ENCODE data around the gene PLOD1. TPM values are rescaled to one million over a fixed set of nuclear protein-coding genes. Genes with fewer than 3 reads are reported as not detected.
"Not testable (repeated sequence)": the region's sequence is repeated elsewhere in the genome, so short reads cannot be mapped to it uniquely, and the experiment has no call there.

Gene PLOD1
- polyA plus RNA-seq, result 10 to 100 TPM; 46.7 to 71.4 (median 47.0) TPM

GRCh38 chr1:11934302-11935056 is at the start of gene PLOD1:
Gene PLOD1 (plus strand): TSS chr1:11934717. CDS start chr1:11934780, 63 bp downstream.
- peak within 1 kb of the TSS; percentile 83 for H3K27ac ChIP-seq (ENCODE audit: low read depth, low read length)
- WGBS, 3 donors, result 0 to 1% (median 0%) methylated on average over 46 to 54 of the region's 55 CpGs

GRCh38 chr1:11885916-11886315 is 48.6 kb upstream of the PLOD1 start:
- no peak overlapping the region for H3K27ac ChIP-seq (ENCODE audit: low read depth, low read length)
- WGBS, 3 donors, result 66 to 75% (median 74%) methylated on average over 6 of the region's 6 CpGs

DNA sequence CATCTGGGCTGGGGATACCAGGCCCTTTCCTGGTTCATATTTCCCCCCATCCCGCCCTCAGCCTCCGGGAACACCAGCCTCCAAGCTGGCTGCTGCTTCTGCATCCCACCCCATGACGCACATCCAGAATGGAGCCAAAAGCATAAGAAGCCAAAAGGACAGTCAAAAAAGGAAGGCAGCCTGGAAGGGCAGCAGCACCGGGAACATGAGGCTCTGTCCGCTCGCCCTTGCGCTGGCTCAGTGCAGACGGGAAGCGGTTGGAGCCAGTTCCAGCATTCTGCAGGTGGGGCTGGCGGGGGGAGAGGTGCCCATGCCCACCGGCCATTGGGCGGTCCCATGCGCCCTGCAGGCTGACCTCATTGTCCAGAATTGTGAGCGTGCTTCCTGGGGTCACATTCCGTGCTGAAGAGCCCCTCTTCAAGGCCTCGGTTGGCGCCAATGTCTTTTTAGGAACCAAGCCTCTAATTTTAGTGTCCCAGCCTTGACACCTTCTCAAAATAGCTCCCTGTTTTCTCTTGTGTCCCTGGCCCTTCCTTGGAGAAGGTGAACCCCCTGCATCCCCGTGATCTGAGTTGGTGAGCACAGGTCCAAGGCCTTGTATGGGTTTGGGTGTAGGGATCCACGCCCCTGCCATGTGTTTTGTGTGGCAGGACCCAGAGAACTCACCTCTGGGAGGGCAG is 47.4 kb upstream of the PLOD1 start:
- no peak overlapping the region for H3K27ac ChIP-seq (ENCODE audit: low read depth, low read length)
- 74 to 84% (median 75%) methylated on average over 18 to 19 of the region's 19 CpGs for WGBS, 3 donors

- 78 to 89% (median 80%) methylated on average over 7 of the region's 7 CpGs for WGBS, 3 donors
- no peak overlapping the region for H3K27ac ChIP-seq (ENCODE audit: low read depth, low read length)
Measured at GRCh38 chr1:11887666-11888007, 46.9 kb upstream of the PLOD1 start.

GRCh38 chr1:11888206-11888876 is 46.2 kb upstream of the PLOD1 start:
- H3K27ac ChIP-seq (ENCODE audit: low read depth, low read length), result no peak overlapping the region
- 78 to 83% (median 82%) methylated on average over 15 of the region's 15 CpGs for WGBS, 3 donors

DNA sequence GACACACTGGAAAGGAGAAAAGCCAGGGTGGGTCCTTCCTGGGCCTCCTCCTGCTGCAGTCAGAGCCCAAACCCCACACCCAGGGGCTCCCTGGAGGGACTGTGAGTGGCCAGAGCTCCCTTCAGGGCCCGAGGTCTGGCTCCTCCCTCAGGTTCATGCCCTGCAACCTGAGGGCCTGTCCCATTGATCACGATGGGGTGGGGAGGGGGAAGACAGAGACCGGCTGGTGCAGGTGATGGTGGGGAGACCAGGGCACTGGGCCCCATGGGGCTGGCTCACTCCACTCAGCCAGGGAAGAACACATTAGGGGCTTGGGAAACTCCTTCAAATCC is 45.7 kb upstream of the PLOD1 start:
- 50 to 64% (median 61%) methylated on average over 3 of the region's 3 CpGs for WGBS, 3 donors

GRCh38 chr1:11891433-11892186 is 42.9 kb upstream of the PLOD1 start:
- WGBS, 3 donors, result 80 to 86% (median 83%) methylated on average over 6 of the region's 6 CpGs
- no peak overlapping the region for H3K27ac ChIP-seq (ENCODE audit: low read depth, low read length)

More for the DNA sequence above, 45.7 kb upstream of the PLOD1 start:
- H3K27ac ChIP-seq (ENCODE audit: low read depth, low read length), result no peak overlapping the region

DNA sequence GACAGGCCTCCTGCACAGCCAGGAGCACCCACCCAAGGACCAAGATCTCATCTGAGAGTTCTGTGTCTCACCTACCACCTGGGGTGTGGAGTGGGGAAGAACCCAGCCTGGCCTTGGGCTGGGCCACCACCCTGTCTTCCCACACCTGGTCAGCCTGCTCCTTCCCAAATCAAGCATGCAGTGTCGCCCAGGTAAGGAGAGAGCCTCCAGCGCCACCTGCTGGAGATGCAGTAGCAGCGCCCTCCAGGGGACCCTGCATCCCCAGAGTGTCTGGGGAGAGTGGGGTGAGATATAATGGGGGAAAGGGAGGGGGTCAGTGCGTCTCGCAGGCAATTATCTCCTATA is 40.6 kb upstream of the PLOD1 start:
- 0 to 4% (median 2%) methylated on average over 5 of the region's 5 CpGs for WGBS, 3 donors
- H3K27ac ChIP-seq (ENCODE audit: low read depth, low read length), result no peak overlapping the region

DNA sequence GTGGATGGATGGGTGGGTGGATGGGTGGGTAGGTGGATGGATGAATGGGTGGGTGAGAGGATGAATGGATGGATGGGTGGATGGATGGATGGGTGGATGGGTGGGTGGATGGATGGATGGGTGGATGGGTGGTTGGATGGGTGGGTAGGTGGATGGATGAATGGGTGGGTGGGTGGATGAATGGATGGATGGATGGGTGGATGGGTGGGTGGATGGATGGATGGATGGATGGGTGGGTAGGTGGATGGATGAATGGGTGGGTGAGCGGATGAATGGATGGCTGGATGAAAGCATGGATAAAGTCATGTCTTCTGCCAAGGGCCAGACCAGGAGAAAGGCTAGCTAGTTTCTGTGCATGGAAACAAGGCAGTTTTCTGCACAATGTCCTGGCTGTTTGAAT is 40.0 kb upstream of the PLOD1 start:
- 64 to 72% (median 71%) methylated on average over 1 of the region's 1 CpG for WGBS, 3 donors
- not testable (repeated sequence) for H3K27ac ChIP-seq (ENCODE audit: low read depth, low read length)

DNA sequence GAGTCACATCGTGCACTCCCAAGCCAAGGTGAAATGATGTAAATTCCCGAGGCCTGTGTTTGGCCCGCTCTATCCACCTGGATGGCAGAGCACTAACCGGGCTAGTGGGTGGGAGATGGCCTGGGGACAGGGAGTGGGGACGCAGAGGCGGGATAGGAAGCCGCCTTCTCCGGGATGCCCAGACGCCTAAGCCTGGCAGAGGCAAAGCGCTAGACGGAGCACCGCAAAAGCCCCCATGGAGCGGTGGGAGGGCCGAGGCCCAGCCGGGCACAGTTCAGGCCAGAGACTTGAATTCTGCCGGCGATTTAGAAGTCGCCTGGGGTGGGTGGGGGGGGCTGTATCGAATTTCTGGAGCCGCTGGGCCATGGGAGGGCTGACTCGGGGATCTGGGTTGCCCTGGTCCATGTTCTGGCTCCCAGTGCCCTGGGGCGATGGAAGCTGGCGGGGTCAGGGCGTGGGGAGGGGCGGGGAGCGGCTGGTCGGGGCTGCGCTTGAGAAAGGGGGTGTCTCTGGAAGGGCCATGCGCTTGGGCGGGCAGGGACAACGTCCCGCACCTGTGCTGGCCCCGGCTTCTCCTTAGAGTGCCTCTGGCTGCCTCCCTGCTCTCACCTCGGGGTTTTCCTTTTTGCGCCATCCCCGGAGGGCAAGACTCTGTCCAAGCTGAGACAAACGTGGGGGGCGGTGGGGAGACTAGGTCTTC is 36.3 kb upstream of the PLOD1 start:
- WGBS, 3 donors, result 17 to 36% (median 17%) methylated on average over 27 to 38 of the region's 38 CpGs

DNA sequence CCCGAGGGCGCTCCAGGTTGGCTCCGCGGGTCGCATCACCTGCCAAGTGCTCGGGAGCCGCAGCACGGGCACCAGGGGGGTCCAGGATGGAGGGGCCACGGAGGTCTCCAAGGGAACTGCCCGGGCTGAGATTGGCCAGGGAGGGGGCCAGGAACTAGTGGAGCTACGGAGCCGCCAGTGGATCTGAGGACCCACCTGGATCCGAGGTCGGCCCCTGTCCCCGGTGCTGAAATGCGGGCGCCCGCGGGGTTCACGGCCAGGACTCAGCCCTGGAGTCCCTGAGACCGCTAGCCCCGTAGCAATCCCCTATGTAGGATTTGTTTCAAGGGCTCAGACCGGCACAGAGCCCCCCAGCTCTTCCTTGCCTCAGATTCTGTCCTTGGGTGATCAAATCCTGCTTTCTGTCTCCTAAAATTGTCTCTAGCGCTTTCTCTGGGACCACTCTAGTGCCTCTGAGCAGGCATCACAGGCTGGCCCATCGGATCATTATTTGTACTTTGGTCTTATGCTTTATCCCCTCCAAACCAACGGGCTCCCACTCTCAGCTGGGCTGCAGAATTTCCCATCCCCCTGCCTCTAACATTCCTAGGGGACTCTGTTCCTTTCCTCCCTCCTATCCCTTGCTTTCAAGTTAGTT is 35.6 kb upstream of the PLOD1 start:
- no peak overlapping the region for H3K27ac ChIP-seq (ENCODE audit: low read depth, low read length)
- 14 to 20% (median 16%) methylated on average over 26 of the region's 26 CpGs for WGBS, 3 donors

More for the DNA sequence above, 36.3 kb upstream of the PLOD1 start:
- no peak overlapping the region for H3K27ac ChIP-seq (ENCODE audit: low read depth, low read length)

DNA sequence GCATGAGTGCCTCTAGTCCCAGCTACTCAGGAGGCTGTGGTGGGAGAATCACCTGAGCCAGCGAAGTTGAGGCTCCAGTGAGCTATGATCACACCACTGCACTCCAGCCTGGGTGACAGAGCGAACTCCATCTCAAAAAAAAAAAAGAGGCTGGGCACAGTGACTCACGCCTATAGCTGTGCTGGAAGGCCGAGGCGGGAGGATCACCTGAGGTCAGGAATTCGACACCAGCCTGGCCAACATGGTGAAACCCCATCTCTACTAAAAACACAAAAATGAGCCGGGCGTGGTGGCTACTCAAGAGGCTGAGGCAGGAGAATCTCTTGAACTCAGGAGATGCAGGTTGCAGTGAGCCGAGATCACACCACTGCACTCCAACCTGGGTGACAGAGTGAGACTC is 33.1 kb upstream of the PLOD1 start:
- WGBS, 3 donors, result 62 to 72% (median 70%) methylated on average over 9 of the region's 9 CpGs
- H3K27ac ChIP-seq (ENCODE audit: low read depth, low read length), result not testable (repeated sequence)

- WGBS, 3 donors, result 94 to 97% (median 96%) methylated on average over 1 of the region's 1 CpG
Measured at GRCh38 chr1:11903210-11903609, 31.3 kb upstream of the PLOD1 start.

GRCh38 chr1:11904156-11904555 is 30.4 kb upstream of the PLOD1 start:
- H3K27ac ChIP-seq (ENCODE audit: low read depth, low read length), result not testable (repeated sequence)
- 88 to 96% (median 93%) methylated on average over 5 of the region's 5 CpGs for WGBS, 3 donors

More at GRCh38 chr1:11903210-11903609, 31.3 kb upstream of the PLOD1 start:
- H3K27ac ChIP-seq (ENCODE audit: low read depth, low read length), result no peak overlapping the region

- 94 to 97% (median 95%) methylated on average over 5 of the region's 5 CpGs for WGBS, 3 donors
- H3K27ac ChIP-seq (ENCODE audit: low read depth, low read length), result no peak overlapping the region
Measured at GRCh38 chr1:11904978-11905377, 29.5 kb upstream of the PLOD1 start.

GRCh38 chr1:11906870-11907269 is 27.6 kb upstream of the PLOD1 start:
- 65 to 77% (median 67%) methylated on average over 10 of the region's 10 CpGs for WGBS, 3 donors
- H3K27ac ChIP-seq (ENCODE audit: low read depth, low read length), result no peak overlapping the region

DNA sequence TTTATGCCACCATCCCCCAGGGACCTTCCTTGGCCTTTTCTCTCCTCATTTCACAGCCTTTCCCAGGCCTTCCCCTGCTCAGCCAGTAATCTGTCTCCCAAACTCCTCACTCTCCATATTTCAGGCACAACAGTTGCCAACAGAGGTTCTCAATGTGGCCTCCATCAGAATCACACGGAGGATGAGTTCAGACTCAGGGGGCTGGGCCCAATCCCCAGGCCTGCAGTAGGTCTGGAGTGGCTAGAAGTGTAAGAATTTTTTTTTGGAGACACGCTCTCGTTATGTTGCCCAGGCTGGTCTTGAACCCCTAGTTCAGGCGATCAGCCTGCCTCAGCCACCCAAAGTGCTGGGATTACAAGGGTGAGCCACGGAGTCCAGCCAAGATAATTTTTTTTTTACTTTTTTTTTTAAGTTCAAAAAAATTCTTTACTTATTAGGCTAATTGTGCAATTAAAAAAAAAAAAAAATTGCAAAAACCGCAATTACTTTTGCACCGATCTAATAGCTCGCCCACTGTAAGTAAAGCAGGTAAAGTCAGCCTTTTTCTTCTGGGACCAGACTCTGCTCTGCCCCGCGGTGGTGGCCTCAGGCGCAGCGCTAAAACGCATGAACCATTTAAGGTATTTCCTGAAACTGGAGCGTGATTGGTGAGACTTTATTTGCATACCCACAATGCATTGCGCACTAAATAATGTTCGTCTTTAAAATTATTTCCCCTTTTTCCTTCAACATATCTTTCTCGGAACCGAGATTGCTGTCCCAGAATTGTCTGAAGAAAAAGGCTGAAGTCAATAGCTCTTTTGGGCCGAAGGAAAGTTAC is 27.0 kb upstream of the PLOD1 start:
- peak overlapping the region; percentile 93 for H3K27ac ChIP-seq (ENCODE audit: low read depth, low read length)
- WGBS, 3 donors, result 11 to 14% (median 12%) methylated on average over 19 of the region's 19 CpGs

Data from adipose tissue (tissue), 3 donors.